GM12872 (cell line): ENCODE data around the gene EVI2B.

Experiments
- TF ChIP-seq, protein P1 (sequence below): IDR thresholded peaks from 3 replicates; pipeline ENCODE4 v1.5.1; 2011; ENCODE audit warnings: low read depth, mild to moderate bottlenecking, low read length, moderate library complexity; ENCODE audit not compliant: insufficient read depth

The EVI2B gene

DNA sequence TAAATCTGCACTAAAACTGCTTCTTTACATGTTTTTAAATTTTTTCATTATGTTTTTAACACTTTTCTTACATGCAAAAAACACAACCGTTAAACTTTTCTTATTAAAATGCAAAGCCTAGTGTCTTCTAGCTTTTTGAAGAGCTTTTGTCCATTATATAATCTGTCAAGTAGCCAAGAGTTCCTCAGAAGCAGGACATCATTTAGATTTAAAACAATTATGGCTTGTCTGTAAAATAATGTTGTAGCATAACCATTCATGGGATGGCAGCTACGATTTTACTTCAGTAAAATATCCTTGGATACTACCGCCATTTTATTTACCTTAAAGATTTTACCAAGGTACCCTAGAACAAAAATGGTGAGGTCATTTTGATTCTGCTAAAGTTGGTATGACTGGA, 19.6 kb downstream of the EVI2B start:
- TF ChIP-seq, protein P1, sequence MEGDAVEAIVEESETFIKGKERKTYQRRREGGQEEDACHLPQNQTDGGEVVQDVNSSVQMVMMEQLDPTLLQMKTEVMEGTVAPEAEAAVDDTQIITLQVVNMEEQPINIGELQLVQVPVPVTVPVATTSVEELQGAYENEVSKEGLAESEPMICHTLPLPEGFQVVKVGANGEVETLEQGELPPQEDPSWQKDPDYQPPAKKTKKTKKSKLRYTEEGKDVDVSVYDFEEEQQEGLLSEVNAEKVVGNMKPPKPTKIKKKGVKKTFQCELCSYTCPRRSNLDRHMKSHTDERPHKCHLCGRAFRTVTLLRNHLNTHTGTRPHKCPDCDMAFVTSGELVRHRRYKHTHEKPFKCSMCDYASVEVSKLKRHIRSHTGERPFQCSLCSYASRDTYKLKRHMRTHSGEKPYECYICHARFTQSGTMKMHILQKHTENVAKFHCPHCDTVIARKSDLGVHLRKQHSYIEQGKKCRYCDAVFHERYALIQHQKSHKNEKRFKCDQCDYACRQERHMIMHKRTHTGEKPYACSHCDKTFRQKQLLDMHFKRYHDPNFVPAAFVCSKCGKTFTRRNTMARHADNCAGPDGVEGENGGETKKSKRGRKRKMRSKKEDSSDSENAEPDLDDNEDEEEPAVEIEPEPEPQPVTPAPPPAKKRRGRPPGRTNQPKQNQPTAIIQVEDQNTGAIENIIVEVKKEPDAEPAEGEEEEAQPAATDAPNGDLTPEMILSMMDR = no peak

DNA sequence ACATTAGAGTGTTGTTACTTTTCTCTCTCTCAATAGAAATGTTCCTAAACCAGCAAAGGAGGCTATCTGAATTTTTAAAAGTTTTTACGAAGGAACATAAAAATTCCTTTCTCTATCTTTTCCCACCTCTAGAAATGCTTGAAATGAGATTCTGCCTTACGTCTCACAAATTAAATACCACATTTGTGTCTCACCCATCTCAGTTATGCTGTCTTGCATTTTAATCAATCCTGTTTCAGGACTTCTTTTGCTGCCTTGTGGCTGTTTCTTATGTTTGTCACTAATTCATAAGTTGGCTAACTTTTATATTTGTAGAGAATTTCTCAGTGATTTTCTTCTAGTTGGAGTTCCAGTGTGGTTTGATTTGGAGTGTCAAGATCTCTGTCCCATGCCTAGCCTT, 20.3 kb downstream of the EVI2B start:
- TF ChIP-seq, protein P1 = no peak

DNA sequence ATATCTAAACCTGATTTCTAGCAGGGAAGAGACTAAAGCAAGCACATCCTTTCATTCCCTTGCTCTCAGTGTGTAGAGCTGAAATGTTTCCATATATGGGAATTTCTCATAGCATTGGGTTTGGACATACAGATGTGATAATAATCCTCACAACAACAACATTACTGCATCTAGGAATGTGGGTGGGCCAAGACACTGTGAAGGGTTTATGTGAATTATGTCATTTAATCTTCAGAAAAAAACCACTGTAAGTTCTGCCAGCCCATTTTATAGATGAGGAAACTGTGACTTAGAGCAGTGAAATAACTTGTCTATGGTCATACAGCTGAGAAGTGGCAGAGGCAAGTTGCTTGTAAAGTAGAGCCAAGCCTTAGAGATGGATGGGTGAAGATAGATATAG, 22.0 kb downstream of the EVI2B start:
- TF ChIP-seq, protein P1 = no peak

DNA sequence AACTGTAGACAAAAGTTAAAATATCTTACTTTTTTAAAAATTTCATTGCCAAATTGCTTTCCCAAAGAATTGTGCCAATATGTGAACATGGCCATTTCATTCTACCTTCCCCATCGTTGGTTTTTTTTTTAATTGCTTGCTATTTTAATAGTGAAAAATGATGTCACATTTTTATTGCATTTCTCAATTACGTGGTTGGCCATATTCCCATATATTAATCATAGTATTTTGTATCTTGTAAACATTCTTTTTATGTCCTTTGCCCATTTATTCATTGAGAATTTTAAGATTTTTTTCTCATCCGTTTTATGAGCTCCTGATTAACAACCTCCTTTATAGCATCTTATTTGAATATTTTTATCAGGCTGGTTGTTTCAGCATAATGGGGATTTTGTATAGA, 24.1 kb downstream of the EVI2B start:
- TF ChIP-seq, protein P1 = no peak

DNA sequence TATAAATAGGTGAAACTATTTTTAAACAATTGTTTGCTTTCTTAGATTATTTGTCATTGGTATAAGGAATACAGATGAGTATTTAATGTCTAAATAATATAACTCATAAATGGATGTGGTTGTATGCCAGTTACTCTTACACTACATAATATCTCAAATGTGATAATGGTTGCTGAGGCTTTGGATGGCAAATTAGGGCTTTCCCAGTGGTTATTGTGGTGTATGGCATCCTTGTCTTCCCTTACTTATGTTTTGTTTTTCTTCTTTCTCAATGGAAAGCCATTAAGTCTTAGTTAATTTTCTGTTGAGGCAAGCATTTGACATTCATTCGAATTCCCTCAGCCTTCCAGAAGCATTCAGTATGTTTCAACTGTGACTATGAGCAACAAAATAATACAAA, 27.3 kb downstream of the EVI2B start:
- TF ChIP-seq, protein P1 = no peak; the same call in 2 of the 3 replicates

DNA sequence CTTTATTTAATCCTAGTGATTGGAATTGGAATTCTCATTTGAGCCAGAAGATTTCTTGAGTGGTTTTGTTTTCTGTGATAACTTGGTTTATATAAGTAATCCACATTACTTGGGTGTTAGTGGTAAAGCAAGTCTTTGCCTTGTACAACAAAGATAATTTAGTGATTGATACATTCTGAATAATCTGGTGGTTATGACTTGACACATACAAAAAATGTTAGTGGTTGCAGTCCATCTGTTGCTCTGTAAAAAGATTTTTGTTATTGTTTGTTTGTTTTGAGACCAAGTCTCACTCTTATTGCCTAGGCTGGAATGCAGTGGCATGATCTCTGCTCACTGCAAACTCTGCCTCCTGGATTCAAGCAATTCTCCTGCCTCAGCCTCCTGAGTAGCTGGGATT, 30.0 kb downstream of the EVI2B start:
- TF ChIP-seq, protein P1 = no peak

DNA sequence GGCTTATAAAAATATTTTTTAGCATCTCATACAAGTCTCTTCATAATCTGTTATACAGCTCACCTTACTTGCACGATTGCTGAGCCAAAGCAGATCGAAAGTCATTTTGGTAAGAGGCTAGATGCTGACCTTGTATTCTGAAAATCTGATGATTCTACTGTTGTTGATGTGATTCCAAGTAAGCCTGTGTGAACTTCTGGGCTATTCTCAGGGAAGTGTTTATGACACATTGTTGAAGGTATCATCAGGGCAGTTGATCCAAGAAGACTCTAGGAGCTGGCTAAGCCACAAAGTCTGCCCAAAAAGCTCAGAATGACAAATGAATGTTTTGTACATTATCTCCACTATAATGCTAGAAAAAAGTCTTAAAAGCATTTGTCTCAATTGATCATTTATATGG, 32.8 kb downstream of the EVI2B start:
- TF ChIP-seq, protein P1 = no peak

DNA sequence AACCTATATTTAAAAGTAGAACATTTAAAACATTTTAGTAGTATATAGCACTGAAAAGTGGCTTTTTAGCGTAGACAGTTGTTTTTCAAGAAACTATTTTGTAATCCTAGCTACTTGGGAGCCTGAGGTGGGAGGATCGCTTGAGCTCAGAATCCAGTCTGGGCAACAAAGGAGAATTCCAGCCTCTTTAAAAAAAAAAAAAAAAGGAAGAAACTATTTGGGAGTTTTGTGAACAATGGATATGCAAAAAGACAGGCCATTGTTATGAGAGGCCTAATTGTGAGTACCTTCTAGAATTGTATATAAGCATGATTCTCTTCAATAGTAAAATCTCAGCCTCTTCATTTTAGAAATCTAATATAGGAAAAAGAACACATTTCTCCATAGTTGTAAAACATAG, 34.5 kb downstream of the EVI2B start:
- TF ChIP-seq, protein P1 = no peak
